Measurements from ENCODE around the gene CNPY1.
"Not testable (repeated sequence)": the region's sequence is repeated elsewhere in the genome, so short reads cannot be mapped to it uniquely, and the experiment has no call there.

CNPY1 gene

DNA sequence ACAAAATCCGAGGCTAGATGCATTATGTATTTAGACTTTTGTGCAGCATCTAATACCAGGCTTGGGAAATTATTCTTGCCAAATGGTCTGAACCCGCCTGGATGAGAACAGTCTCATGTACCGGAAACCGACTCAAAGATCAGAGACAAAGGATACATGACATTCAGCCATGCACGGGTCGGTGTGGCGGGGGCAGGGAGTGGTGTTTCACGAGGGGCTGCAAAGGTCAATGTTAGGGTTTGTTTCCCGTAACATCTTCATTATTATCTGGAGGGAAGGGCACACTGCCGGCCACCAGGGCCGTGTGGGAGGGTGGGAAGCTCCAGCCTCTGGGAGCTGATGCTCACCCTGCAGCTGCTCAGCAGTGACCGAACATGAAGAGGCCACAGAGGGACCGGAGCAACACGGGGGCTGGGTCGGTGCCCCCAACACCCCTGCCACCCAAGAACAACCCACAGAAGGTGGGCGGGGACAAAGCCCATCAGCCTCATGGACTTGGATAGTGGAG is 23.1 kb downstream of the CNPY1 start:
- TF ChIP-seq, protein P1, sequence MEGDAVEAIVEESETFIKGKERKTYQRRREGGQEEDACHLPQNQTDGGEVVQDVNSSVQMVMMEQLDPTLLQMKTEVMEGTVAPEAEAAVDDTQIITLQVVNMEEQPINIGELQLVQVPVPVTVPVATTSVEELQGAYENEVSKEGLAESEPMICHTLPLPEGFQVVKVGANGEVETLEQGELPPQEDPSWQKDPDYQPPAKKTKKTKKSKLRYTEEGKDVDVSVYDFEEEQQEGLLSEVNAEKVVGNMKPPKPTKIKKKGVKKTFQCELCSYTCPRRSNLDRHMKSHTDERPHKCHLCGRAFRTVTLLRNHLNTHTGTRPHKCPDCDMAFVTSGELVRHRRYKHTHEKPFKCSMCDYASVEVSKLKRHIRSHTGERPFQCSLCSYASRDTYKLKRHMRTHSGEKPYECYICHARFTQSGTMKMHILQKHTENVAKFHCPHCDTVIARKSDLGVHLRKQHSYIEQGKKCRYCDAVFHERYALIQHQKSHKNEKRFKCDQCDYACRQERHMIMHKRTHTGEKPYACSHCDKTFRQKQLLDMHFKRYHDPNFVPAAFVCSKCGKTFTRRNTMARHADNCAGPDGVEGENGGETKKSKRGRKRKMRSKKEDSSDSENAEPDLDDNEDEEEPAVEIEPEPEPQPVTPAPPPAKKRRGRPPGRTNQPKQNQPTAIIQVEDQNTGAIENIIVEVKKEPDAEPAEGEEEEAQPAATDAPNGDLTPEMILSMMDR (IDR thresholded peaks at IDR 0.05; ENCODE audit: low read depth, low read length), result no peak
- no peak for DNase-seq (ENCODE audit: extremely low read depth, low read depth)

DNA sequence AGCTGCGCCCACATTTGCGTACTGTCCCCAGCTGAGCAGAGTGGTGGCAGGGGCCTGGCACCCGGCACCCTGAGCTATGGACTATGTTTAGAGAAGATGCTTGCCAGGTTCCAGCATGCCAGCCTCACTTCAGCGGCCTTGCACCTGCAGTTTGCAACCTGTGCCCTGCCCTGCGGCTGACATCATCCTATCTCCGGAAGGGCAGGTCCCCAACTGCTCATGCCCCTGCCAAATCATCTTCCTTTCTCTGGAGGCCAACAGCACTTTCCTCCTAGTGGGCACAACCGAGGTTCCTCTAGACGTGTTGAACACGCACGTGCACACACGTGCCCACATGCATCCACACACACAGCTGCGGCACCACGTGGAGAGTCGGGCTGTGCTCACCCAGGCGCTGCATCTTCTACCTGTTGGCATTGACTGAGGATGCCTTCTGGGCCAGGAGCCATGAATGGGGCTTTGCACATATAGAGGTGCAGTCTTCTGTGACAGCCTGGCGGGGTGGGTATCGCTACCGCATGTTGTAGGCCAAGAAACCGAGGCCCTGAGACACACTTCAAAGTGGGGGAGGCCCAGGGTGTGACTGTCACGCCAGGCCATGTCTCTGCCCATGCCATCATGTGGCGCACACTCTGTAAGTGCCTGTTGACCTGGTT is 24.5 kb downstream of the CNPY1 start:
- no peak for DNase-seq (ENCODE audit: extremely low read depth, low read depth)
- TF ChIP-seq, protein P1 (IDR thresholded peaks at IDR 0.05; ENCODE audit: low read depth, low read length), result no peak

- DNase-seq (ENCODE audit: extremely low read depth, low read depth), result no peak
- TF ChIP-seq, protein P1 (IDR thresholded peaks at IDR 0.05; ENCODE audit: low read depth, low read length), result no peak
Observed at GRCh38 chr7:155521007-155521742, 25.2 kb downstream of the CNPY1 start.

DNA sequence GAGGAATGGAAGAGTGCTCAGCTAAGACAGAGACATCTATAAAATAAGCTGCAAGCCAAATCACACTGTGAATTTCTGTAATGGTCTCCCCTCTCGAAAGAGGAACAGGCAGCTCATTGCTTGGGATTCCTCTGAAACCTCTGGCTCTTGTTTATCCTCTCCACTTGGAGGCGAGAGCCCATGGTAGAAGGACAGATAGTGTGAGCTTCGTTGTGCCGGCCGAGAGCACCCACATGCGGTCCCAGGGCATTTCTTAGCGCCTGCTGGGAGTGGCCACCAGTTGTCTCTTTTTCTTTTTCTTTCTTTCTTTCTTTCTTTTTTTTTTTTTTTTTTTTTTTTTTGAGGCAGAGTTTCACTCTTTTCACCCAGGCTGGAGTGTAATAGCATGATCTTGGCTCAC is 26.2 kb downstream of the CNPY1 start:
- TF ChIP-seq, protein P1 (IDR thresholded peaks at IDR 0.05; ENCODE audit: low read depth, low read length), result no peak
- no peak for DNase-seq (ENCODE audit: extremely low read depth, low read depth)

DNA sequence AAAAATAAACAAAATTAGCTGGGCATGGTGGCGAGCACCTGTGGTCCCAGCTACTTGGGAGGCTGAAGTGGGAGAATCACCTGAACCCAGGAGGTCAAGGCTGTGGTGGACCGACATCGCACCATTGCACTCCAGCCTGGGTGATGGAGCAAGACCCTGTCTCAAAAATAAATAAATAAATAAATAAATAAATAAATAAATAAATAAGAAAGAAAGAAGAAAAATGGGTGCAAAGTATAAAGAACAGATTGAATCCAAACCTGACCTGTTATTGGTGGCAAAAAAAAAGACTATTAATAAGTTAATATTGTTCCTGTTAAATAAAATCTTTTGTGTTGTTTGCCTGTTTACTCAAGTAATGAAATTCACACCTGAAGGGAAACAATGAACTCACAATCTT is 27.0 kb downstream of the CNPY1 start:
- not testable (repeated sequence) for DNase-seq (ENCODE audit: extremely low read depth, low read depth)

DNA sequence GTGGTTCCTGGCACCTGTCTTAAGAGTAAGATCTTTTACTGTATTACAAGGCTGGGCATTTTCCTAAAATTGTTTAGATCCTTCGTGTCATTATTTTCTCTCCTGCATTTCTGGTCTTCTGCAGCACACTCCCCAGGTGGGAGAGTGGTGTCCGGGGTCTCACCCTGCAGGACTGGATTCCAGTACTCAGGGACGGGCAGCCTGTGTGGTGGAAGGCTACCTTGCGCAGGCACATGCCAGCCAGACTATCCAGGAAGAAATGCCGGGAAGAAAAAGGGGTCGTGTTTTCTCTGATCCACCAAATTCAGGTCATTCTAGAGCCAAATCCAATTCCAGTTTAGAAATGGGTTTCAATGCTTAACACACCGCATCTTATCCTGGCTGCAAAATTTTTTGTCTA is 27.7 kb downstream of the CNPY1 start:
- DNase-seq (ENCODE audit: extremely low read depth, low read depth), result no peak
- TF ChIP-seq, protein P1 (IDR thresholded peaks at IDR 0.05; ENCODE audit: low read depth, low read length), result no peak

DNA sequence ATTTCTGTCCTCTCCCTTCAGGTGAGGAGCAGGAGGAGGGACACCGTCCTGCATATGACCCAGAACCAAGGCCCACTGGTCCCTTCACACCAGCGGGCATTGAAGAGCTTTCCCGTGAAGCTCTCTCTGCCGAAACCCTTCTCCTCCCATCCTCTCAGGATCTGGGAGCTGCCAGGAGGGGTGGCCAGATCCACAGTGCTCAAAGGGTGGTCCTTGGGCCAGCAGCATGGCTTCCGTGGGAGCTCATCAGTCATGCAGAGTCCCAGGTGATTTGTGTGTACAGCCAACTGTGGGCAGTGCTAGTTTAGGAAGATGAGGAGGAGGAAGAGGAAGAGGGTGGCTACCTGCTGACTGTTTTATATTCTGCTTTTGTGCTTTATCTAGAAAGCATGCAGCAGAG is 28.4 kb downstream of the CNPY1 start:
- TF ChIP-seq, protein P1 (IDR thresholded peaks at IDR 0.05; ENCODE audit: low read depth, low read length), result no peak

More for the DNA sequence above, 28.4 kb downstream of the CNPY1 start:
- no peak for DNase-seq (ENCODE audit: extremely low read depth, low read depth)

All from AG09319 (cell line).